A549 (cell line): Measurements from ENCODE around the gene VPS54.

ENCODE experiments used
- CEBPB ChIP-seq, 2 experiments: fragments of >200 bp in 1 of 2; sonication (Bioruptor Twin) in 1 of 2; formaldehyde crosslinking in 1 of 2; IDR thresholded peaks; 2 replicates each; pipeline ENCODE4 v1.6.1; 2012 to 2016
- POLR2A ChIP-seq: IDR thresholded peaks from 2 replicates; pipeline ENCODE4 v1.6.1; 2012; ENCODE audit warnings: mild to moderate bottlenecking, low read length
- TF ChIP-seq, protein P1 (sequence below): IDR thresholded peaks from 2 replicates; pipeline ENCODE4 v1.6.1; 2012
- TF ChIP-seq, protein P2 (sequence below): fragments of >200 bp; sonication (Bioruptor Twin); formaldehyde crosslinking; IDR thresholded peaks from 3 replicates; pipeline ENCODE4 v1.5.1; 2016

DNA sequence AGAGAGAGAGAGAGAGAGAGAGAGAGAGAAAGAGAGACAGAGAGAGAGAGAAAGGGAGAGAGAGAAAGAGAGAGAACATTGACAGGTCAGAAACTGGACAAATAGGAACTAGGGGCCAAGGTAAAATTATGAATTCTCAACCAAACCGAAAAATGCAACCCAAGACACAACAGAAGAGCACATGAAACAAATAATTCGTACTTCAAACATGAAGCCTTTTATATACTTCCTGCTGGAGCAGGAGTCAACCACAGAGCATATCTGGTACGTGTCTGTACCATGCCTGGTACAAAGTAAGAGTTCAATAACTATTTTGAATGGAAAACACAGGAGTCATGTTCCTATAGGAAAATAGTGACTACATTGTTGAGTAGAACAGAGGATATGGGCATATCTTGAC is 6.5 kb upstream of the VPS54 start:
- TF ChIP-seq, protein P1, sequence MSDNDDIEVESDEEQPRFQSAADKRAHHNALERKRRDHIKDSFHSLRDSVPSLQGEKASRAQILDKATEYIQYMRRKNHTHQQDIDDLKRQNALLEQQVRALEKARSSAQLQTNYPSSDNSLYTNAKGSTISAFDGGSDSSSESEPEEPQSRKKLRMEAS, result no peak
- TF ChIP-seq, protein P2, sequence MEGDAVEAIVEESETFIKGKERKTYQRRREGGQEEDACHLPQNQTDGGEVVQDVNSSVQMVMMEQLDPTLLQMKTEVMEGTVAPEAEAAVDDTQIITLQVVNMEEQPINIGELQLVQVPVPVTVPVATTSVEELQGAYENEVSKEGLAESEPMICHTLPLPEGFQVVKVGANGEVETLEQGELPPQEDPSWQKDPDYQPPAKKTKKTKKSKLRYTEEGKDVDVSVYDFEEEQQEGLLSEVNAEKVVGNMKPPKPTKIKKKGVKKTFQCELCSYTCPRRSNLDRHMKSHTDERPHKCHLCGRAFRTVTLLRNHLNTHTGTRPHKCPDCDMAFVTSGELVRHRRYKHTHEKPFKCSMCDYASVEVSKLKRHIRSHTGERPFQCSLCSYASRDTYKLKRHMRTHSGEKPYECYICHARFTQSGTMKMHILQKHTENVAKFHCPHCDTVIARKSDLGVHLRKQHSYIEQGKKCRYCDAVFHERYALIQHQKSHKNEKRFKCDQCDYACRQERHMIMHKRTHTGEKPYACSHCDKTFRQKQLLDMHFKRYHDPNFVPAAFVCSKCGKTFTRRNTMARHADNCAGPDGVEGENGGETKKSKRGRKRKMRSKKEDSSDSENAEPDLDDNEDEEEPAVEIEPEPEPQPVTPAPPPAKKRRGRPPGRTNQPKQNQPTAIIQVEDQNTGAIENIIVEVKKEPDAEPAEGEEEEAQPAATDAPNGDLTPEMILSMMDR, result no peak
- no peak for TF ChIP-seq CEBPB (IDR thresholded peaks at IDR 0.05)
- TF ChIP-seq POLR2A, result no peak
